Ishikawa (cell line): Measurements from ENCODE around the gene ALPL.

Experiments
- CEBPB ChIP-seq: IDR thresholded peaks from 2 replicates; pipeline ENCODE4 v1.6.1; 2012
- CREB1 ChIP-seq: IDR thresholded peaks from 2 replicates; pipeline ENCODE4 v1.6.1; 2012; ENCODE audit warnings: low read depth
- EGR1 ChIP-seq: IDR thresholded peaks from 2 replicates; pipeline ENCODE4 v1.6.1; 2012
- EP300 ChIP-seq: IDR thresholded peaks from 2 replicates; pipeline ENCODE4 v1.6.1; 2012; ENCODE audit warnings: borderline replicate concordance
- FOXM1 ChIP-seq: IDR thresholded peaks from 2 replicates; pipeline ENCODE4 v1.6.1; 2012; ENCODE audit warnings: low read depth, borderline replicate concordance
- NFIC ChIP-seq: IDR thresholded peaks from 2 replicates; pipeline ENCODE4 v1.6.1; 2012
- RAD21 ChIP-seq: IDR thresholded peaks from 2 replicates; pipeline ENCODE4 v1.6.1; 2012; ENCODE audit warnings: low read depth
- TAF1 ChIP-seq: IDR thresholded peaks from 2 replicates; pipeline ENCODE4 v1.6.1; 2012; ENCODE audit warnings: low read depth, mild to moderate bottlenecking
- TCF12 ChIP-seq: IDR thresholded peaks from 2 replicates; pipeline ENCODE4 v1.6.1; 2012; ENCODE audit warnings: low read depth
- TEAD4 ChIP-seq: IDR thresholded peaks from 2 replicates; pipeline ENCODE4 v1.6.1; 2012
- YY1 ChIP-seq: IDR thresholded peaks from 2 replicates; pipeline ENCODE4 v1.6.1; 2012; ENCODE audit warnings: low read depth
- ZBTB7A ChIP-seq: IDR thresholded peaks from 2 replicates; pipeline ENCODE4 v1.6.1; 2012; ENCODE audit warnings: low read depth
- TF ChIP-seq, protein P1 (sequence below): IDR thresholded peaks from 2 replicates; pipeline ENCODE4 v1.6.1; 2012
- TF ChIP-seq, protein P2 (sequence below): IDR thresholded peaks from 2 replicates; pipeline ENCODE4 v1.6.1; 2012
- TF ChIP-seq, protein P3 (sequence below): IDR thresholded peaks from 2 replicates; pipeline ENCODE4 v1.6.1; 2012; ENCODE audit warnings: low read depth, mild to moderate bottlenecking

ALPL gene

DNA sequence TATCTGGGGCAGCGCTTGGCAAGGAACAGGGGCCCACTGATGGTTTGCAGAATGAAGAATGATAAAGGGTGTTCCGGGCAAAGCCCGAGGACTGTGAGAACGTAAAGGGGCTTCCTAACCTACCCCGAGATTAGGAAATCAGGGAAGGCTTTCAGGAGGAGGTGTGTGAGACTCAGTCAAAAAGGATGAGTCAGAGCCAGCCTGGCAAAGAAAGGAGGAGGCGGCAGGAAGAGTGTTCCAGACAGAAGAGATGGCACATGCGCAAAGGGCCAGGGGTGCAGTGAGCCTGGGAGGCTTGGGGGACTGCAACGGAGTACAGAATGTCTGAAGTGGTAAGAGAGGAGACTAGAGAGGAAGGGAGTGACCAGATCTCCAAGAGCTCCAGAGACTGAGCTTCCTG is 89.7 kb downstream of the ALPL start:
- TF ChIP-seq CREB1, result no peak
- no peak for TF ChIP-seq EGR1
- TF ChIP-seq TCF12, result no peak
- TF ChIP-seq CEBPB, result no peak
- no peak for TF ChIP-seq TEAD4
- no peak for TF ChIP-seq RAD21
- no peak for TF ChIP-seq TAF1
- no peak for TF ChIP-seq EP300
- TF ChIP-seq, protein P1, sequence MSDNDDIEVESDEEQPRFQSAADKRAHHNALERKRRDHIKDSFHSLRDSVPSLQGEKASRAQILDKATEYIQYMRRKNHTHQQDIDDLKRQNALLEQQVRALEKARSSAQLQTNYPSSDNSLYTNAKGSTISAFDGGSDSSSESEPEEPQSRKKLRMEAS, result no peak
- TF ChIP-seq, protein P2, sequence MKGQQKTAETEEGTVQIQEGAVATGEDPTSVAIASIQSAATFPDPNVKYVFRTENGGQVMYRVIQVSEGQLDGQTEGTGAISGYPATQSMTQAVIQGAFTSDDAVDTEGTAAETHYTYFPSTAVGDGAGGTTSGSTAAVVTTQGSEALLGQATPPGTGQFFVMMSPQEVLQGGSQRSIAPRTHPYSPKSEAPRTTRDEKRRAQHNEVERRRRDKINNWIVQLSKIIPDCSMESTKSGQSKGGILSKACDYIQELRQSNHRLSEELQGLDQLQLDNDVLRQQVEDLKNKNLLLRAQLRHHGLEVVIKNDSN, result no peak
- TF ChIP-seq ZBTB7A, result no peak
- no peak for TF ChIP-seq NFIC
- TF ChIP-seq YY1, result no peak

DNA sequence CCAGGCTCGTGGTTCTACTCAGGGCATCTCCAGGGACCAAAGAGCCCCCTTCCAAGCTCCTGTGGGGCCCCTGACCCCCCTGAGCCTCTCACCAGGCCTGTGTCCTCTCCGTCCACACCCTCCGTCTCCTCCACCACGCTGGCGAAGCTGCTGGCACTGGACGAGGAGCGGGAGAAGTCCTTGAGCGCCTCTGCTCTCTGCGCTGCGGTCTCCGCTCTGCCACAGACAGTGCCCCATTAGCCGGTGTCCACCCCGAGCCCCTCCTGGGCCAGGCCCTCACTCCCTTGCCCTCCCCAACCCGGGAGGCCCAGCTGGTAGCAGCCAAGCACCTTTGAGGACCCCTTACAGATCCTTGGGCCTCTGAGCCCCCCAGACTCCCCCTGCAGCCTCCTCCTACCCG is 90.2 kb downstream of the ALPL start:
- TF ChIP-seq, protein P2, result no peak
- TF ChIP-seq TCF12 (no peak), ZBTB7A (no peak), CEBPB (no peak), RAD21 (no peak), TAF1 (no peak), YY1 (no peak), EP300 (no peak), TEAD4 (no peak), NFIC (no peak), CREB1 (no peak), FOXM1 (no peak), EGR1 (no peak)
- TF ChIP-seq, protein P3, sequence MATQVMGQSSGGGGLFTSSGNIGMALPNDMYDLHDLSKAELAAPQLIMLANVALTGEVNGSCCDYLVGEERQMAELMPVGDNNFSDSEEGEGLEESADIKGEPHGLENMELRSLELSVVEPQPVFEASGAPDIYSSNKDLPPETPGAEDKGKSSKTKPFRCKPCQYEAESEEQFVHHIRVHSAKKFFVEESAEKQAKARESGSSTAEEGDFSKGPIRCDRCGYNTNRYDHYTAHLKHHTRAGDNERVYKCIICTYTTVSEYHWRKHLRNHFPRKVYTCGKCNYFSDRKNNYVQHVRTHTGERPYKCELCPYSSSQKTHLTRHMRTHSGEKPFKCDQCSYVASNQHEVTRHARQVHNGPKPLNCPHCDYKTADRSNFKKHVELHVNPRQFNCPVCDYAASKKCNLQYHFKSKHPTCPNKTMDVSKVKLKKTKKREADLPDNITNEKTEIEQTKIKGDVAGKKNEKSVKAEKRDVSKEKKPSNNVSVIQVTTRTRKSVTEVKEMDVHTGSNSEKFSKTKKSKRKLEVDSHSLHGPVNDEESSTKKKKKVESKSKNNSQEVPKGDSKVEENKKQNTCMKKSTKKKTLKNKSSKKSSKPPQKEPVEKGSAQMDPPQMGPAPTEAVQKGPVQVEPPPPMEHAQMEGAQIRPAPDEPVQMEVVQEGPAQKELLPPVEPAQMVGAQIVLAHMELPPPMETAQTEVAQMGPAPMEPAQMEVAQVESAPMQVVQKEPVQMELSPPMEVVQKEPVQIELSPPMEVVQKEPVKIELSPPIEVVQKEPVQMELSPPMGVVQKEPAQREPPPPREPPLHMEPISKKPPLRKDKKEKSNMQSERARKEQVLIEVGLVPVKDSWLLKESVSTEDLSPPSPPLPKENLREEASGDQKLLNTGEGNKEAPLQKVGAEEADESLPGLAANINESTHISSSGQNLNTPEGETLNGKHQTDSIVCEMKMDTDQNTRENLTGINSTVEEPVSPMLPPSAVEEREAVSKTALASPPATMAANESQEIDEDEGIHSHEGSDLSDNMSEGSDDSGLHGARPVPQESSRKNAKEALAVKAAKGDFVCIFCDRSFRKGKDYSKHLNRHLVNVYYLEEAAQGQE, result no peak
- TF ChIP-seq, protein P1, result no peak

DNA sequence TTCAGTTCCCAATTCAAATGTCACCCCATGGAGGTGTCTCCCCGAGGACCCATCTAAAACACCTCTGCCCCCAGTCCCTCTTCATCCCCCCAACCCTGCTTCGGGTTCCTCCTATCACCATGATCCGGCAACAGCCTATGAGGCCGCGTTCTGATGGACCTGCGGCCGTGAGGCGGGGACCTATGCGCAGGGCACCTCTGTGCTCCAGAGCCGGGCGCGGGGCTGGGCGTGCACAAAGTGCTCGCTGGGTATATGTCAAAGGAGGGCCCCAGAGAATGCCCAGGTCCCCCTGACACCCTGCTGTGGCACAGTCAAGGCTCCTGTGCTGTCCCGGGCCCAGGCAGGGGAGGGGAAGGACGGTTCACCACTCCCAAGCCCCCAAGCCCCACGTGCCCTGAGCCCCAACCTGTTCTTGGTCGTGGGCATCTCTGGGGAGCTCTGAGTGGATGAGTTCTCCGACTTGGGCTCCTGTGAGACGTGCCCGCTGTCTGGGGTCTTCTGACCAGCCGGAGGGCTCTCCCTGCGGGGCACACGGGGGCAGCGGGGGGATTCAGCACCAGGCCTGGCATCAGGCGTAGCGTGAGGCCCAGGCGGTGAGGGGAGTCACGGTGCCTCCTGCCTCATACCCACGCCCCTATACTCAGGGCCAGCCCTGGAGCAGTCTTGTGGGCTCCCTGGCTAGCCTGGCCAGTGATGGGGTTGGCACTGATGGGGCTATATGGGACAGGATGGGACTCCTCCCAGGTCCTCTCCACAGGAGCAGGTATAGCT is 92.2 kb downstream of the ALPL start:
- TF ChIP-seq EP300 (no peak), CEBPB (no peak), ZBTB7A (no peak), TCF12 (no peak), EGR1 (no peak), CREB1 (no peak), TAF1 (no peak), FOXM1 (no peak), RAD21 (no peak), NFIC (no peak), TEAD4 (no peak), YY1 (no peak)
- TF ChIP-seq, protein P2, result no peak
- TF ChIP-seq, protein P1, result no peak
- TF ChIP-seq, protein P3, result no peak

DNA sequence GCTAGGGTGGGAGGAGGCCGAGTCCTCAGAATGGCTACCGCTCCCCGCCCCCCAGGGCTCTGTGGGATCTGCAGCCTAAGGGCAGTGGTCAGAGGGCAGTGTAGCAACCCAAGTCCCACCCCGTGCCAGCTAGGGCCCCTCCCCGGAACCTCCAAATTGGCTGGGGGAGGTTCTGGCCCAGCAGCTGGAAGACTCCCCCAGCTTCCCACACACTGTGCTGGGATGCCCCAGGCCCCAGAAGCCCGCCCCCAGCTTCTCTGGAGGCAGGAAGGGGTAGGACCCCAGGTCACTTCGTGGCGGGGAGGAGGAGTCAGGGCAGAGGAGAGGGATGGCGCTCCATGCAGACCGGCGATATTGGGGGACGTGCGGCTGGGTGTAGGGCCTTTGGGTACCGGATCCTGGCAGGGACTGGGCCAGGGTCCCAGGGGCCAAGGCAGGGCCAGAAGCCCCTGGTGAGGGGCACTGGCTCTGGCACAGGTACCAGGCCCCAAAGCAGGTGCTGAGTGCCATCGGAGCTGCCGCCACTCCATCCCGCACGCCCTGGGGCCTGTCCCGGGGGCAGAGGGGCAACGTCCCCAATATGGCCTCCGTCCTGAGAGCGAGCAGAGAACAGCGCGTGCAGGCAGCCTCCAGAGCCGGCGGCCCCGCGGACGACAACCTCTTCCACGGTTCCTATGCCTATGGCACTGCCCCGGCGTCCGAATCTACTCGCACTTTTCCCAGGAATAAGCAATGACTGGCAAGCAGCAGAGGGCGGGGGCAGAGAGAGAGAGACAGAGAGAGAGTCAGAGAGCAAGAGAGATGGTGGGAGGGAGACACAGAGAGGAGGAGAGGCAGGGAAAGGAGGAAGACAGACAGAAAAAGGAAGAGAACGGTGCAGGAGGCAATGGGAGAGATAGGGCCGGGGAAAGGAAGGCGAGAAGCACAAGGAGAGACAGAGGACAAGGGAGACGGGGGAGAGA is 94.2 kb downstream of the ALPL start:
- TF ChIP-seq, protein P3, result no peak
- TF ChIP-seq TAF1, result no peak
- TF ChIP-seq RAD21, result no peak
- TF ChIP-seq CEBPB, result no peak
- no peak for TF ChIP-seq YY1
- no peak for TF ChIP-seq CREB1
- TF ChIP-seq, protein P1, result no peak
- no peak for TF ChIP-seq FOXM1
